Measurements from ENCODE around the gene CHKB. TPM values are rescaled to one million over a fixed set of nuclear protein-coding genes. Genes with fewer than 3 reads are reported as not detected.

The CHKB gene
- total and polyA plus RNA-seq, 7 donors: 11.5 to 25.2 (median 13.6) TPM

GRCh38 chr22:50564289-50564688, 18.4 kb downstream of the CHKB start:
- TF ChIP-seq CTCF (IDR thresholded peaks at IDR 0.05): no peak
- DNase-seq (peak in 1 of 2 donors; percentile 36), ATAC-seq (no peak)
- intact Hi-C loops (cut with DNase I): loop anchor here in 1 of 2 donors (5.0 kb wide), 1 partner anchor 37 kb away; the partner anchor contains the start of gene SCO2
- peaks cover 5% of the 10 kb centered on the region for H3K4me1 ChIP-seq
- H3K9me3 ChIP-seq: no peaks in the 10 kb centered on the region
- no peak overlapping the region for H3K4me3 ChIP-seq
- H3K27ac ChIP-seq: no peak overlapping the region
- H3K36me3 ChIP-seq (ENCODE audit: insufficient read depth in 1 of 2, low read depth in 1 of 2): peaks cover 0 to 22% of the 10 kb centered on the region in 2 donors
- WGBS, 3 donors: 74 to 79% (median 79%) methylated on average over 11 of the region's 11 CpGs
- no peaks in the 10 kb centered on the region for H3K27me3 ChIP-seq (ENCODE audit: insufficient read depth in 3 of 3, low read length in 2 of 3)

GRCh38 chr22:50563413-50564160, 19.1 kb downstream of the CHKB start:
- peak overlapping the region; percentile 72 for H3K4me3 ChIP-seq
- TF ChIP-seq CTCF (IDR thresholded peaks at IDR 0.05): no peak
- peak overlapping the region; percentile 78 for H3K27ac ChIP-seq
- H3K9me3 ChIP-seq: no peaks in the 10 kb centered on the region
- ATAC-seq (peak in 3 of 4 donors; percentile 21 to 54 (median 24)), DNase-seq (peak in 1 of 2 donors; percentile 42)
- peaks cover 0 to 15% of the 10 kb centered on the region in 2 donors for H3K36me3 ChIP-seq (ENCODE audit: insufficient read depth in 1 of 2, low read depth in 1 of 2)
- intact Hi-C loops (cut with DNase I): loop anchor here in 1 of 2 donors (5.0 kb wide), 1 partner anchor 36 kb away; the partner anchor contains the start of gene SCO2
- peaks cover 5% of the 10 kb centered on the region for H3K4me1 ChIP-seq
- H3K27me3 ChIP-seq (ENCODE audit: insufficient read depth in 3 of 3, low read length in 2 of 3): no peaks in the 10 kb centered on the region
- WGBS, 3 donors: 9 to 18% (median 15%) methylated on average over 17 of the region's 17 CpGs

GRCh38 chr22:50562523-50563412, 19.9 kb downstream of the CHKB start, which contains the start of gene SYCE3:
SYCE3 (minus strand) TSS chr22:50562919; CDS start chr22:50556405, 6,514 bp downstream.
- Histone ChIP-seq H3K27ac (peak within 1 kb of the TSS; percentile 78), H3K27me3 (ENCODE audit: insufficient read depth in 3 of 3, low read length in 2 of 3) (no peaks in the 10 kb centered on the region), H3K4me1 (peaks cover 5% of the 10 kb centered on the region), H3K4me3 (peak within 1 kb of the TSS; percentile 72), H3K9me3 (no peaks in the 10 kb centered on the region), H3K36me3 (ENCODE audit: insufficient read depth in 1 of 2, low read depth in 1 of 2) (peaks cover 0 to 7% of the 10 kb centered on the region in 2 donors)
- ATAC-seq: peak; percentile 96 to 99 (median 96)
- 1 to 6% (median 5%) methylated on average over 34 to 58 of the region's 61 CpGs for WGBS, 3 donors
- peak; percentile 95 to 99 for DNase-seq
- intact Hi-C loops (cut with DNase I): loop anchor here in 1 of 2 donors (5.0 kb wide), 1 partner anchor 35 kb away; the partner anchor contains the start of gene SCO2
- peak; percentile 96 for TF ChIP-seq CTCF (IDR thresholded peaks at IDR 0.05)

DNA sequence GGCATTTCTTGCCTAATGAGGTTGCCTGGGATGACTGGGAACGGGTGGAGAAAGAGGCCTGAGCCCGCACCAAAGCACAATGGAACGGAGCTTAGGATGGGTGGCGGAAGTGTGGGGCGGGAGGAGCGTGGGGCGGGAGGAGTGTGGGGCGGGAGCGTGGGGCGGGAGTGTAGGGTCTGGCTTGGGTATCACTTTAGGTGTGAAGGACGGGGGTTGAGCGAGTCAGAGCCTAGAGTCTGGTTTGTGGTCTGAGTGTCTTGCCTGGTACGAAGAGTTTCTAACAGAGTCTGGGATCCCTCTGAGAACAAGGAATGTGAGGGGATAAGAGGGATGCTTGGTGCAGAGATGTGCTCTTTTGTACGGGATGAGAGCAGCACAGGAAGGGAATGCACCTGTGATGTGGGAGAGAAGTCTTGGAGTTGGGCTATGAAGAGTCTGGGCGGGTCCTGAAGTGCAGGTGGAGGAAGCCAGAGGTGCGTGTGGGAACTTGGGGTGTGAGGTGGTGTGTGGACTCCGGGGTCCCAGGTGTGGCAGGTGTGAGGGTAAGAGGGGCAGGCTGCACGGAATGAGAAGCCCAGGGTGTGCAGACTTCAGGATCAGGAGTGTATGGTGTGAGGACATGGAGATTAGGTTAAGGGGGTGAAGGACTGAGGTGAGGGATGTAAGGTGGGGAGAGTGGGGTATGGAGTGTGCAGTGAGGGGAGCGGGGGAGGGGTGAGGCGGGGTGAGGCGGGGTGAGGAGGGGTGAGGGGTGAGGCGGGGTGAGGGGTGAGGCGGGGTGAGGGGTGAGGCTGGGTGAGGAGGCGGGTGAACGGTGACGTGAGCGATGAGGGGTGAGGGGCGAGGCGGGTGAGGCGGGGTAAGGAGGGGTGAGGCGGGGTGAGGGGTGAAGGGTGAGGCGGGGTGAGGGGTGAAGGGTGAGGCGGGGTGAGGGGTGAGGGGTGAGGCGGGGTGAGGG, 21.0 kb downstream of the CHKB start:
- ATAC-seq: no peak
- H3K27ac ChIP-seq: no peak overlapping the region
- peak in 1 of 2 donors; percentile 56 for DNase-seq
- no peaks in the 10 kb centered on the region for H3K27me3 ChIP-seq (ENCODE audit: insufficient read depth in 3 of 3, low read length in 2 of 3)
- H3K4me1 ChIP-seq: peaks cover 5% of the 10 kb centered on the region
- intact Hi-C loops (cut with DNase I): loop anchor here in 1 of 2 donors (5.0 kb wide), 1 partner anchor 34 kb away; the partner anchor contains the start of gene SCO2
- H3K36me3 ChIP-seq (ENCODE audit: insufficient read depth in 1 of 2, low read depth in 1 of 2): no peaks in the 10 kb centered on the region
- TF ChIP-seq CTCF (IDR thresholded peaks at IDR 0.05): no peak
- H3K9me3 ChIP-seq: no peaks in the 10 kb centered on the region
- no peak overlapping the region for H3K4me3 ChIP-seq
- WGBS, 3 donors: 62 to 71% (median 66%) methylated on average over 20 to 29 of the region's 34 CpGs
